GM23248 (cell line): Measurements from ENCODE around the gene UFD1.

Experiments used
- EZH2 ChIP-seq: fragments of 200-600 bp; sonication (generic); IDR thresholded peaks from 2 replicates; pipeline ENCODE4 v1.6.1; 2018; ENCODE audit warnings: antibody characterized with exemption, mild to moderate bottlenecking; ENCODE audit not compliant: insufficient read depth, poor library complexity, severe bottlenecking
- EZH2phosphoT487 ChIP-seq: fragments of 200-600 bp; sonication (generic); IDR thresholded peaks from 2 replicates; pipeline ENCODE4 v1.6.1; 2018; ENCODE audit warnings: antibody characterized with exemption, moderate library complexity, mild to moderate bottlenecking, low read depth; ENCODE audit not compliant: insufficient read depth

- TF ChIP-seq EZH2 (no peak), EZH2phosphoT487 (no peak)
Observed at GRCh38 chr22:19522881-19523239, 43.9 kb upstream of the UFD1 start.
